GM13976 (cell line): ENCODE measurements around the gene MYO1G.

Experiments
- DNase-seq: peaks from one replicate; pipeline ENCODE4 v3.0.0; 2012; ENCODE audit warnings: low spot score
- CTCF ChIP-seq: IDR thresholded peaks from 2 replicates; pipeline ENCODE4 v1.5.1; 2012; ENCODE audit warnings: borderline replicate concordance, mild to moderate bottlenecking; ENCODE audit not compliant: insufficient read depth; ENCODE audit errors: extremely low read depth, missing control alignments, control extremely low read depth
- in situ Hi-C: fragments of 300-500 bp; cut with MboI; formaldehyde crosslinking; loops from one replicate; pipeline ENCODE4 v1.12.0; 2022; ENCODE audit warnings: low sequenced_read_pairs, mixed read lengths, inconsistent platforms; ENCODE audit not compliant: unreplicated experiment

Gene MYO1G

GRCh38 chr7:44918029-44918428, 60.8 kb downstream of the MYO1G start:
- no peak for TF ChIP-seq CTCF
- no peak for DNase-seq
- in situ Hi-C loops, result no loop called here

DNA sequence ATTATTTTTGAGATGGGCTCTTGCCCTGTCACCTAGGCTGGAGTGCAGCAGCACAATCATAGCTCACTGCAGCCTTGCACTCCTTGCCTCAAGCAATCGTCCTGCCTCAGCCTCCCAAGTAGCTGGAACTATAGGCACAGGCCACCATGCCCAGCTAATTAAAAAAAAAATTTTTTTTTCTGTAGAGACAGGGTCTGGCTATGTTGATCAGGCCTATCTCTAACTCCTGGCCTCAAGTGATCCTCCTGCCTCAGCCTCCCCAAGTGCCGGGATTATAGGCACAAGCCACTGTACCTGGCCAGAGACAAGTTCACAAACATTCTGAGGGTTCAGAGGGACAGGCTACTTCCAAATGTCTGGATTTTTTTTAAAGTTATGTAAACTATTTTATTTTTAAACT, 61.4 kb downstream of the MYO1G start:
- DNase-seq, result no peak
- no peak for TF ChIP-seq CTCF
- in situ Hi-C loops, result no loop called here

GRCh38 chr7:44914992-44915607, 63.7 kb downstream of the MYO1G start:
- in situ Hi-C loops, result no loop called here
- TF ChIP-seq CTCF, result no peak
- peak; percentile 80 for DNase-seq

- in situ Hi-C loops, result no loop called here
- DNase-seq, result no peak
- no peak for TF ChIP-seq CTCF
Measured at GRCh38 chr7:44912775-44913347, 66.0 kb downstream of the MYO1G start.
